ENCODE data around the gene SLC11A2. TPM values are rescaled to one million over a fixed set of nuclear protein-coding genes. Genes with fewer than 3 reads are reported as not detected.

SLC11A2 gene
- polyA plus RNA-seq, 1 experiment = 51.4 TPM

DNA sequence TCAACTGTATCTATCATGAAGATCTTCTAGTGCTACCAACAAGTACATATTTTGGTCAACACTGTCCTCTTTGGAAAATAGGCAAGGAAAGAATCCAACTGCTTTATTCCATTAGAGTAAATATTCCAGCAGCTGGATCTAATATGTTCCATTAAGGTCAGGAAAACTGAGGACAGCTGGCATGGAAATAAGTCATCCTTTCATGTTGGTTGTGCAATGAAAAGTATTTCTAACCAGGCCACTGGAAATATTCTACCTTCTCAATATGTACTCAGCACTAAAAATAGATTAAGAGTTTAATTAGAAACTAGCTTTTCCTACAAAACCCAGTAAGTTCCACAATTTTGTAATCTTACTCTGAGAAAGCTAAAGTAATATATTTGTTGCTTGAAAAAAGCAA is 54.2 kb downstream of the SLC11A2 start:
- no peak overlapping the region for H3K4me3 ChIP-seq (ENCODE audit: low read depth, low read length)
- no peaks in the 10 kb centered on the region for H3K27me3 ChIP-seq (ENCODE audit: control insufficient read depth, insufficient read depth, low read length)
- ChIA-PET POLR2A (interaction anchor here (0.6 kb wide), 1 partner anchor 109 kb away, joined by 3 read pairs; no protein-coding TSS in a partner anchor), CTCF (interaction anchor here (0.6 to 3.0 kb wide), 2 partner anchors 8 to 13 kb away, joined by 3 to 10 read pairs; no protein-coding TSS in a partner anchor)
- peak; percentile 52 for DNase-seq (ENCODE audit: low read depth)
- TF ChIP-seq, protein P1, sequence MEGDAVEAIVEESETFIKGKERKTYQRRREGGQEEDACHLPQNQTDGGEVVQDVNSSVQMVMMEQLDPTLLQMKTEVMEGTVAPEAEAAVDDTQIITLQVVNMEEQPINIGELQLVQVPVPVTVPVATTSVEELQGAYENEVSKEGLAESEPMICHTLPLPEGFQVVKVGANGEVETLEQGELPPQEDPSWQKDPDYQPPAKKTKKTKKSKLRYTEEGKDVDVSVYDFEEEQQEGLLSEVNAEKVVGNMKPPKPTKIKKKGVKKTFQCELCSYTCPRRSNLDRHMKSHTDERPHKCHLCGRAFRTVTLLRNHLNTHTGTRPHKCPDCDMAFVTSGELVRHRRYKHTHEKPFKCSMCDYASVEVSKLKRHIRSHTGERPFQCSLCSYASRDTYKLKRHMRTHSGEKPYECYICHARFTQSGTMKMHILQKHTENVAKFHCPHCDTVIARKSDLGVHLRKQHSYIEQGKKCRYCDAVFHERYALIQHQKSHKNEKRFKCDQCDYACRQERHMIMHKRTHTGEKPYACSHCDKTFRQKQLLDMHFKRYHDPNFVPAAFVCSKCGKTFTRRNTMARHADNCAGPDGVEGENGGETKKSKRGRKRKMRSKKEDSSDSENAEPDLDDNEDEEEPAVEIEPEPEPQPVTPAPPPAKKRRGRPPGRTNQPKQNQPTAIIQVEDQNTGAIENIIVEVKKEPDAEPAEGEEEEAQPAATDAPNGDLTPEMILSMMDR (IDR thresholded peaks at IDR 0.05; ENCODE audit: insufficient read depth, low read depth, low read length) = no peak
- no peaks in the 10 kb centered on the region for H3K36me3 ChIP-seq (ENCODE audit: control insufficient read depth, insufficient read depth, low read length)

DNA sequence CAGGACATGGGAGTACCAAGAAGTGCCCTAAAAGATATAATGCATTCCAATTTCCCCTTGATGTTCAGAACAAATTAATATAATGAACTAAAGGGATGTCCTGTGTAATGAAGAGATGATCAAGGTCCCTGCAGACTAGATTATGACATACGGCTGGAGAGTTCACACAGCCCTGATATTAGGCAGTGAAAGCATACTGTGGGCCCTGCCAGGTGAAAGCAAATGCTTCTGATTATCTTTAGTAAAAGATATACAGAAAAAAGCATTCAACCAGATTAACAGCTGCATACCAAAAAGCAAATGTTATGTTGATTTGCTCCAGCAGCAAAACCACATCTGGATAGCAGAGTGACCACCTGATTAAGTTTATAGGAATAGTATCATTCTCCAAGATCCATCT is 61.8 kb downstream of the SLC11A2 start:
- H3K27me3 ChIP-seq (ENCODE audit: control insufficient read depth, insufficient read depth, low read length) = no peaks in the 10 kb centered on the region
- ChIA-PET CTCF (interaction anchor here (1.7 kb wide), 1 partner anchor 139 kb away, joined by 4 read pairs; no protein-coding TSS in a partner anchor), POLR2A (interaction anchor here (0.6 kb wide), 1 partner anchor 66 kb away, joined by 3 read pairs; no protein-coding TSS in a partner anchor)

DNA sequence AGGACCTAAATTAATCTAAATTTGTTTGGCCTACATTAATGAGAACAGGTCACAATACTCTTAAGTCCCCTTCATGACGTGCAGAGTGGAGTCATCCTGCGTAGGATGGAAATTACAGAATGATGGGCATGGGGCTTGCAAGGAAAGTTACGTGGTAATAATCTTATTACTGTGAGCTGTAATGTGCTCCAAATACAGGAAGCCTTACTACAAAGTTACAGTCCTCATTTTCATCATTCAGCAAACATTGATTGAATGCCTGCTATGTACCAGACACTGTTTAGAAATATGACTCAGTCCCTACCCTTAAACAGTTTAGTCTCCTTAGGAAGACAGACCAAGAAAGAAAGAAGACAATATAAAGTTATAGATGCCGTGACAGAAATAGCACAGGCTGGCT is 64.5 kb downstream of the SLC11A2 start:
- no peak for DNase-seq (ENCODE audit: low read depth)
- Histone ChIP-seq H3K27me3 (ENCODE audit: control insufficient read depth, insufficient read depth, low read length) (no peaks in the 10 kb centered on the region), H3K36me3 (ENCODE audit: control insufficient read depth, insufficient read depth, low read length) (no peaks in the 10 kb centered on the region), H3K4me3 (ENCODE audit: low read depth, low read length) (no peak overlapping the region)
- POLR2A ChIA-PET = no interaction called here
- TF ChIP-seq, protein P1 (IDR thresholded peaks at IDR 0.05; ENCODE audit: insufficient read depth, low read depth, low read length) = no peak
- CTCF ChIA-PET = no interaction called here

More for the DNA sequence above, 61.8 kb downstream of the SLC11A2 start:
- TF ChIP-seq, protein P1 (IDR thresholded peaks at IDR 0.05; ENCODE audit: insufficient read depth, low read depth, low read length) = no peak
- Histone ChIP-seq H3K36me3 (ENCODE audit: control insufficient read depth, insufficient read depth, low read length) (no peaks in the 10 kb centered on the region), H3K4me3 (ENCODE audit: low read depth, low read length) (no peak overlapping the region)
- no peak for DNase-seq (ENCODE audit: low read depth)

DNA sequence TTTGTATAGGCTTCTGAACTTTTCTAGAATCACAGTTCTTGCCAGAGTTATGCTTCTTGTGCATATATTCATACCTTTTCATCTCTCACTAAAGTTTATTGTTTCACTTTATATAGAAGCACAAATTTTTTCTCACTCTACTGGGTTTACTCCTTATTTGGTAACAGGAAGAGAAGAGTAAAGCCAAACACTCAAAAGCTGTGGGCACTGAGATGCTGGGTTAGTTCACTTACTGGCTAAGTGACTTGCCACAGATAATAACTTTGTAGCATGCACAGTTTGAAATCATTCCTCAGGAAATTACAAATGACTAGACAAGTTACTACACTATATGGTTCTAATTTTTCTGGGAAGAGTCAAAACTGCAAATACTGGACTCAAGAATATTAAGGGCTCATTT is 66.1 kb downstream of the SLC11A2 start:
- no peak for DNase-seq (ENCODE audit: low read depth)
- POLR2A ChIA-PET = no interaction called here
- Histone ChIP-seq H3K36me3 (ENCODE audit: control insufficient read depth, insufficient read depth, low read length) (no peaks in the 10 kb centered on the region), H3K4me3 (ENCODE audit: low read depth, low read length) (no peak overlapping the region), H3K27me3 (ENCODE audit: control insufficient read depth, insufficient read depth, low read length) (no peaks in the 10 kb centered on the region)
- TF ChIP-seq, protein P1 (IDR thresholded peaks at IDR 0.05; ENCODE audit: insufficient read depth, low read depth, low read length) = no peak
- CTCF ChIA-PET = interaction anchor here (0.7 kb wide), 1 partner anchor 11 kb away, joined by 4 read pairs; no protein-coding TSS in a partner anchor

DNA sequence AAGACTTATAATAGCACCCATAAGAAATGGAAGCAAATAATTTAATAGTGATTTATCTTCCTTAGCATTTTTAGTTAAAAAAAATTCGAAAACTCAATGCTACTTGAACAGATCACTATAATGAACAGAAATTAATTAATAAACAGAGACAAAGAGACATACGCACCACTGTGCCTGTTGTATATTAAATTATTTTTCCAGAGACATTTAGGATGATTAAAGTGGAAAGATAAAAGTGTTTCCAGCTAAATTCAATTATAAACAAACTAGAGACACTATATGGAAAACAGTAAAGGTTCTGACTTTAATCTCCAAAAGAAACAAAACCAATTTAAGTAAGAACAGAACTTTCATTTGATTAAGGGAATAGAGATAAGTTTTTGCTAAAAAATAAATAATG is 70.5 kb downstream of the SLC11A2 start:
- H3K36me3 ChIP-seq (ENCODE audit: control insufficient read depth, insufficient read depth, low read length) = no peaks in the 10 kb centered on the region

More for the DNA sequence above, 70.5 kb downstream of the SLC11A2 start:
- no peaks in the 10 kb centered on the region for H3K27me3 ChIP-seq (ENCODE audit: control insufficient read depth, insufficient read depth, low read length)
- no peak for DNase-seq (ENCODE audit: low read depth)
- ChIA-PET POLR2A (no interaction called here), CTCF (no interaction called here)
- no peak overlapping the region for H3K4me3 ChIP-seq (ENCODE audit: low read depth, low read length)
- TF ChIP-seq, protein P1 (IDR thresholded peaks at IDR 0.05; ENCODE audit: insufficient read depth, low read depth, low read length) = no peak
